Heart right ventricle (tissue), 16 donors: ENCODE data around the gene CENPM. TPM values are rescaled to one million over a fixed set of nuclear protein-coding genes. Genes with fewer than 3 reads are reported as not detected.
A peak's percentile ranks its signal among the peaks of the same experiment; 100 is the strongest.

Source experiments
- ATAC-seq, 8 donors: fragments of 200-7000 bp; cut with Tn5 transposase; one replicate each; pipeline ENCODE4 v1.9.1; 2020; ENCODE audit warnings: mild to moderate bottlenecking in 8 of 8, moderate library complexity in 8 of 8, moderate number of reproducible peaks in 1 of 8
- DNase-seq, 2 donors: peaks; one replicate each; pipeline ENCODE4 v3.0.0-alpha.2; 2020
- H3K27ac ChIP-seq, 10 donors: fragments of 200-600 bp; sonication (generic) in 2 of 10; one replicate each; pipeline versions ENCODE4 v1.5.0 to v1.8.0; 2020 to 2022; ENCODE audit warnings: mild to moderate bottlenecking in 3 of 10
- H3K27me3 ChIP-seq, 7 donors: fragments of 200-600 bp; one replicate each; pipeline ENCODE4 v1.8.0; 2021 to 2022; ENCODE audit warnings: mild to moderate bottlenecking in 2 of 7
- H3K36me3 ChIP-seq, 9 donors: fragments of 200-600 bp; sonication (generic) in 1 of 9; one replicate each; pipeline versions ENCODE4 v1.5.0 to v1.8.0; 2020 to 2022; ENCODE audit warnings: mild to moderate bottlenecking in 2 of 9
- H3K4me1 ChIP-seq, 9 donors: fragments of 200-600 bp; sonication (generic) in 1 of 9; one replicate each; pipeline versions ENCODE4 v1.5.0 to v1.8.0; 2020 to 2022; ENCODE audit warnings: mild to moderate bottlenecking in 4 of 9
- H3K4me3 ChIP-seq, 10 donors: fragments of 200-600 bp; sonication (generic) in 2 of 10; one replicate each; pipeline versions ENCODE4 v1.5.0 to v1.8.0; 2020 to 2022; ENCODE audit warnings: mild to moderate bottlenecking in 7 of 10, moderate library complexity in 2 of 10
- H3K9me3 ChIP-seq, 11 donors: fragments of 200-600 bp in 10 of 11; sonication (generic) in 2 of 11; one replicate each; pipeline versions ENCODE4 v1.5.0 to v1.8.0; 2013 to 2022; ENCODE audit warnings: mild to moderate bottlenecking in 2 of 11, control low read depth in 1 of 11, moderate library complexity in 1 of 11
- WGBS, 2 donors: extraction: QIAGEN DNeasy Blood & Tissue Kit; methylation state at CpG; one replicate each; pipeline ENCODE4 v1.1.7; 2013; ENCODE audit warnings: inconsistent platforms in 1 of 2; 5-methylcytosine and 5-hydroxymethylcytosine counted together
- intact Hi-C, 10 donors: fragments of 100-400 bp; cut with DNase I; formaldehyde crosslinking; loops; one replicate each; pipeline versions ENCODE4 v1.11.1 to v1.14.2; 2022
- polyA plus RNA-seq, 2 donors: library from polyadenylated mRNA; stranded (reverse); fragments of 200-250 nt; gene quantifications; one replicate each; pipeline ENCODE4 v1.2.3, GENCODE V29; 2013
- total RNA-seq, 10 donors: library from RNA; stranded (reverse); fragmentation: NEBNext Ultra II Directional in 3 of 10; extraction: Animal tissue kit (Norgen Biotek cat#: 25700) in 3 of 10; gene quantifications; one replicate each; pipeline versions ENCODE4 v1.2.1 to v1.2.4, GENCODE V29; 2021 to 2023
- TF ChIP-seq, protein P1 (sequence below), 9 donors: fragments of 200-600 bp; sonication (generic) in 2 of 9; IDR thresholded peaks; one replicate each; pipeline versions ENCODE4 v1.5.0 to v1.8.0; 2021 to 2022; ENCODE audit warnings: antibody characterized with exemption in 9 of 9, mild to moderate bottlenecking in 5 of 9, moderate library complexity in 1 of 9
- donor health status: Arrhythmogenic right ventricular cardiomyopathy.
- donor health status: ischemic (EF 13 %, LVEDD 7.1; RV severe dilation, severe dysfunction).
- donor health status: healthy with polysubstance abuse.
- donor health status: DM: no; HTN: yes; CAD: no.
- donor health status: DM: no; HTN: no; CAD: no.
- donor health status: ischemic (EF 25% LVEDD 6.9; RV normal size, moderate dysfunction).
- donor health status: ischemic (EF 25% LVEDD 5.7; RV mildly dilated, moderate dysfunction).
- donor health status: healthy.
- donor health status: DM: yes; HTN: yes; CAD: no.
- donor health status: Ischemic cardiomyopathy.
- donor health status: ischemic (EF 35%, LVEDD 5.7; RV mildly dilated, moderate dysfunction).
- donor health status: nonischemic (EF 11% LVEDD 7.7; RV severe dilation, severe dysfunction).
- donor health status: DM: yes; HTN: yes; CAD: no.
- donor health status: PGD.
- donor health status: ischemic (EF 29% LVEDD 5.4; RV normal size, mild dysfunction).
- donor health status: nonischemic (EF 23%, LVEDD 6.1; RV moderate dilation, normal function).

CENPM gene
- total and polyA plus RNA-seq, 12 donors, result 0.34 to 3.5 (median 0.77) TPM; not detected in 4

DNA sequence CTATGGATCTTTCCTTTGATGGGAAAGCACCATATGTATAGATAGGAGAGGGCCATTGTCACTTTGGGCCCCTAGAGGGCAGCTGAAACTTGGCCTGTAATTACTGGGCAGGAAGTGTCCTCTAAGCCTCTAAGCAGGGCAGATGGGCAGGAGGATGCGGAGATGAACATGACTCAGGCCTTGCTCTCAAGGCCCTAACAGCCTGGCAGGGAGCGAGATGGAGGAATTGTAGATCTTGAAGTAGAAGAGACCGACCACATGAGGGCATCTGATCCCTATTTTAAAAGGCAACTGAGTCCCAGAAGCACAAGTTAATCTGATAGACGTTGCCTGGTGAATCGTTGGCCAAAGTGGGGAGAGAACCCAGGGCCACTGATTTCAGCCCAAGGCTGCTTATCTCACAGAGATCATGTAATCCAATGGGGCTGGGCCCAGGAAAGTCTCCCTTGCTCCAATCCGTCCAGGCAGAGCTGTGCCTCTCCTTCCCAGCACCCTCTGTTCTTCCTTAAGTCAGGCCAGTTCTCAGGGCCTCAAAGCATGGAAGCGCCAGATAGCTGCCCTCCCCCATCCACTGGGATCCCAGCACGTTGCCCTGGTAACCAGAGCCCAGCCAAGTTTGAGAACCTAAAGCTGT is 19.8 kb upstream of the CENPM start:
- TF ChIP-seq, protein P1, sequence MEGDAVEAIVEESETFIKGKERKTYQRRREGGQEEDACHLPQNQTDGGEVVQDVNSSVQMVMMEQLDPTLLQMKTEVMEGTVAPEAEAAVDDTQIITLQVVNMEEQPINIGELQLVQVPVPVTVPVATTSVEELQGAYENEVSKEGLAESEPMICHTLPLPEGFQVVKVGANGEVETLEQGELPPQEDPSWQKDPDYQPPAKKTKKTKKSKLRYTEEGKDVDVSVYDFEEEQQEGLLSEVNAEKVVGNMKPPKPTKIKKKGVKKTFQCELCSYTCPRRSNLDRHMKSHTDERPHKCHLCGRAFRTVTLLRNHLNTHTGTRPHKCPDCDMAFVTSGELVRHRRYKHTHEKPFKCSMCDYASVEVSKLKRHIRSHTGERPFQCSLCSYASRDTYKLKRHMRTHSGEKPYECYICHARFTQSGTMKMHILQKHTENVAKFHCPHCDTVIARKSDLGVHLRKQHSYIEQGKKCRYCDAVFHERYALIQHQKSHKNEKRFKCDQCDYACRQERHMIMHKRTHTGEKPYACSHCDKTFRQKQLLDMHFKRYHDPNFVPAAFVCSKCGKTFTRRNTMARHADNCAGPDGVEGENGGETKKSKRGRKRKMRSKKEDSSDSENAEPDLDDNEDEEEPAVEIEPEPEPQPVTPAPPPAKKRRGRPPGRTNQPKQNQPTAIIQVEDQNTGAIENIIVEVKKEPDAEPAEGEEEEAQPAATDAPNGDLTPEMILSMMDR (IDR thresholded peaks at IDR 0.05), result peak in 8 of 9 donors; percentile 22 to 56 (median 37)
- H3K9me3 ChIP-seq, result no peaks in the 10 kb centered on the region
- no peak overlapping the region for H3K27ac ChIP-seq
- ATAC-seq (peak; percentile 16 to 58 (median 40)), DNase-seq (no peak)
- H3K36me3 ChIP-seq, result no peaks in the 10 kb centered on the region
- H3K4me3 ChIP-seq, result no peak overlapping the region
- intact Hi-C loops, result loop anchor here in 9 of 10 donors (5.0 to 10.0 kb wide), 8 partner anchors 146 to 508 kb away; partner anchors contain the start of gene NFAM1 (in 3 of the 9)
- no peaks in the 10 kb centered on the region for H3K4me1 ChIP-seq
- WGBS, 2 donors, result 35 to 43% methylated on average over 8 of the region's 8 CpGs
- H3K27me3 ChIP-seq, result peaks cover 0 to 19% (median 8%) of the 10 kb centered on the region in 7 donors

DNA sequence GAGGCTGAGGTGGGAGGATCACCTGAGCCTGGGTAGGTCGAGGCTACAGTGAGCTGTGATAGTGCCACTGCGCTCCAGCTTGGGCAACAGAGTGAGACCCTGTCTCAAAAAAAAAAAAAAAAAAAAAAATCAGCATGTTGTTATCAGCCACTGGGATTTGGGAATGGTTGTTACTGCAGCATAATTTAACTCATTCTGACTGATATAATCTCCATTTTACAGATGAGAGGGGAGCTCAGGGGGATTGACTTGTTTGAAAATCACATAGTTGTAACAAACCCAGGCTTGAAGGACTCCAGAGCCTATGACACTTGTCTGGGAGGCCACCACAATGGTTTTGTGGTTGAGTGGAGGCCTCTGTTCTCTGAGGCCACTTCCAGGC is 19.3 kb upstream of the CENPM start:
- ATAC-seq (no peak), DNase-seq (no peak)
- no peaks in the 10 kb centered on the region for H3K4me1 ChIP-seq
- no peak overlapping the region for H3K27ac ChIP-seq
- no peak overlapping the region for H3K4me3 ChIP-seq
- H3K27me3 ChIP-seq, result peaks cover 0 to 16% (median 4%) of the 10 kb centered on the region in 7 donors
- no peaks in the 10 kb centered on the region for H3K36me3 ChIP-seq
- no peaks in the 10 kb centered on the region for H3K9me3 ChIP-seq
- TF ChIP-seq, protein P1 (IDR thresholded peaks at IDR 0.05), result peak in 1 of 9 donors; percentile 12
- 98% methylated on average over 2 of the region's 2 CpGs for WGBS, 2 donors
- intact Hi-C loops, result loop anchor here in 9 of 10 donors (5.0 to 10.0 kb wide), 8 partner anchors 146 to 509 kb away; partner anchors contain the start of gene NFAM1 (in 3 of the 9)

DNA sequence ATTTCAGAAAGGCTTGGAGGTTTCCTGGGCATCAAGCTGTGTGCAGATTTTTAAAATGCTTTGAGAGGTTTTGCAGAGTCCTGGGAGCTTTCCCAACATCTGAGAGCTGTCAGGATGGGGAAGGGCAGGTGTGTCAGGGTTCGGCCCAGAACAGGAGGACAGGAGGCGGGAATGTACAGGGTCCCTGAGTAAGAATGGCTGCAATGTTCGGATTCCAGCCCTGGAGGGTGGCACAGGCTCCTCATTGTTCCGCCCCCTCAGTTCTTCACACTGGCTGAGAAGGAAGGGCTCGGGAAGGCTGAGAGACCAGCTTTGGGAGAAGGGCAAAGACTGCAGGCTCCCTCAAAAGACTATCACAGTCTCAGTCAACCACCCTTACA is 17.1 kb upstream of the CENPM start:
- Histone ChIP-seq H3K27ac (no peak overlapping the region), H3K36me3 (no peaks in the 10 kb centered on the region), H3K4me1 (peaks cover 0 to 7% (median 0%) of the 10 kb centered on the region in 9 donors), H3K27me3 (peaks cover 0 to 6% (median 0%) of the 10 kb centered on the region in 7 donors), H3K9me3 (no peaks in the 10 kb centered on the region), H3K4me3 (no peak overlapping the region)
- ATAC-seq, result no peak
- intact Hi-C loops, result loop anchor here in 6 of 10 donors (10.0 kb wide), 4 partner anchors 151 to 511 kb away; partner anchors contain the start of gene NFAM1 (in 3 of the 6)
- no peak for DNase-seq
- TF ChIP-seq, protein P1 (IDR thresholded peaks at IDR 0.05), result no peak
- 69 to 74% methylated on average over 5 of the region's 5 CpGs for WGBS, 2 donors

DNA sequence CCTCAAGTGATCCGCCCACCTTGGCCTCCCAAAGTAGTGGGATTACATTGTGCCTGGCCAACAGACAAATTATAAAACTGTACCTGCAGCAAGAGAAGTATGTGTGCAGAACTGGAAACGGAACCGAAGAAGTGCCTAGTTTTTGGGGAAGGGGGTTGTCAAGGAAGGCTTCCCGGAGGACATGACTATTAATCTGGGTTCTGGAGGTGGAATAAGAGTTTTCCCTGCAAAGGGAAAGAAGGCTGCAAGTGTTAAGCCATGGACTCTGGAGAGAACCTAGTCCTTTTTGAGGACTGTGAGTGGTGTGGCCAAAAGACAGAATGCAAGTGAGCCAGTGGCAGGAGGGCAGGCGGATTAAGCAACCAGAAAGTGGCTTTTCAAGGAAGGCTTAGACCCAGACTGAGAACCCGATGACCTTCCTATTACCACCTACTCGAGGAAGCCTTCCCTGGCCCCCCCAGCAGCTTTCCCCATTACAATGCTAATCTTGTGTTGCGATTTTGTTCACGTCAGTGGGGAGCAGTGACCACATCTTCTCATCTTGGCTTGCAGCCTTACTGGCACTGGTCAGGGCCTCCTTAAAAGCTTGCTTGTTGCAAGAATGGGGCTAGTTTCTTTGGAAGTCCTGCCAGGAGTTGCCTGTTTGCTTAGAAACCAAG is 16.6 kb upstream of the CENPM start:
- Histone ChIP-seq H3K9me3 (no peaks in the 10 kb centered on the region), H3K36me3 (no peaks in the 10 kb centered on the region), H3K27me3 (peaks cover 0 to under 1% (median 0%) of the 10 kb centered on the region in 7 donors), H3K4me1 (peaks cover 0 to 7% (median 0%) of the 10 kb centered on the region in 9 donors), H3K4me3 (no peak overlapping the region), H3K27ac (no peak overlapping the region)
- ATAC-seq, result no peak
- TF ChIP-seq, protein P1 (IDR thresholded peaks at IDR 0.05), result no peak
- no peak for DNase-seq
- 72 to 74% methylated on average over 9 of the region's 9 CpGs for WGBS, 2 donors
- intact Hi-C loops, result loop anchor here in 6 of 10 donors (10.0 kb wide), 4 partner anchors 151 to 511 kb away; partner anchors contain the start of gene NFAM1 (in 3 of the 6)
